Osteocyte (in vitro differentiated cells): Measurements from ENCODE around the gene ALDOB. TPM values are rescaled to one million over a fixed set of nuclear protein-coding genes. Genes with fewer than 3 reads are reported as not detected.

Experiments
- DNase-seq: peaks from one replicate; pipeline ENCODE4 v3.0.0; 2021; ENCODE audit warnings: mixed read lengths; ENCODE audit not compliant: unreplicated experiment; ENCODE audit errors: extremely low spot score
- H3K27ac Mint-ChIP-seq: one replicate; pipeline ENCODE4 v1.8.0; 2021; ENCODE audit warnings: mild to moderate bottlenecking, mixed read lengths; ENCODE audit not compliant: unreplicated experiment
- H3K27me3 Mint-ChIP-seq: one replicate; pipeline ENCODE4 v1.8.0; 2021; ENCODE audit warnings: mixed read lengths; ENCODE audit not compliant: unreplicated experiment
- H3K36me3 Mint-ChIP-seq: one replicate; pipeline ENCODE4 v1.8.0; 2021; ENCODE audit warnings: mixed read lengths; ENCODE audit not compliant: unreplicated experiment
- H3K4me1 Mint-ChIP-seq: one replicate; pipeline ENCODE4 v1.8.0; 2021; ENCODE audit warnings: mixed read lengths; ENCODE audit not compliant: unreplicated experiment
- H3K4me3 Mint-ChIP-seq: one replicate; pipeline ENCODE4 v1.8.0; 2021; ENCODE audit warnings: mild to moderate bottlenecking, moderate library complexity, mixed read lengths; ENCODE audit not compliant: unreplicated experiment
- H3K9me3 Mint-ChIP-seq: one replicate; pipeline ENCODE4 v1.8.0; 2021; ENCODE audit warnings: mixed read lengths; ENCODE audit not compliant: unreplicated experiment
- total RNA-seq: library from RNA; stranded (reverse); gene quantifications from 2 replicates; pipeline ENCODE4 v1.2.1, GENCODE V29; 2021
- TF ChIP-seq, protein P1 (sequence below): fragments of 200-600 bp; sonication (generic); IDR thresholded peaks from 2 replicates; pipeline ENCODE4 v1.5.0; 2021; ENCODE audit warnings: antibody characterized with exemption, mild to moderate bottlenecking, moderate library complexity

The ALDOB gene
- total RNA-seq, 1 donor from 2014 or later, result not detected

- DNase-seq, result no peak
- no peak overlapping the region for H3K27ac Mint-ChIP-seq
- no peaks in the 10 kb centered on the region for H3K27me3 Mint-ChIP-seq
- no peak overlapping the region for H3K4me3 Mint-ChIP-seq
- TF ChIP-seq, protein P1, sequence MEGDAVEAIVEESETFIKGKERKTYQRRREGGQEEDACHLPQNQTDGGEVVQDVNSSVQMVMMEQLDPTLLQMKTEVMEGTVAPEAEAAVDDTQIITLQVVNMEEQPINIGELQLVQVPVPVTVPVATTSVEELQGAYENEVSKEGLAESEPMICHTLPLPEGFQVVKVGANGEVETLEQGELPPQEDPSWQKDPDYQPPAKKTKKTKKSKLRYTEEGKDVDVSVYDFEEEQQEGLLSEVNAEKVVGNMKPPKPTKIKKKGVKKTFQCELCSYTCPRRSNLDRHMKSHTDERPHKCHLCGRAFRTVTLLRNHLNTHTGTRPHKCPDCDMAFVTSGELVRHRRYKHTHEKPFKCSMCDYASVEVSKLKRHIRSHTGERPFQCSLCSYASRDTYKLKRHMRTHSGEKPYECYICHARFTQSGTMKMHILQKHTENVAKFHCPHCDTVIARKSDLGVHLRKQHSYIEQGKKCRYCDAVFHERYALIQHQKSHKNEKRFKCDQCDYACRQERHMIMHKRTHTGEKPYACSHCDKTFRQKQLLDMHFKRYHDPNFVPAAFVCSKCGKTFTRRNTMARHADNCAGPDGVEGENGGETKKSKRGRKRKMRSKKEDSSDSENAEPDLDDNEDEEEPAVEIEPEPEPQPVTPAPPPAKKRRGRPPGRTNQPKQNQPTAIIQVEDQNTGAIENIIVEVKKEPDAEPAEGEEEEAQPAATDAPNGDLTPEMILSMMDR, result no peak
- H3K4me1 Mint-ChIP-seq, result peaks cover 28% of the 10 kb centered on the region
- peaks cover 61% of the 10 kb centered on the region for H3K36me3 Mint-ChIP-seq
- no peaks in the 10 kb centered on the region for H3K9me3 Mint-ChIP-seq
Observed at GRCh38 chr9:101472891-101473290, 37.3 kb upstream of the ALDOB start.

DNA sequence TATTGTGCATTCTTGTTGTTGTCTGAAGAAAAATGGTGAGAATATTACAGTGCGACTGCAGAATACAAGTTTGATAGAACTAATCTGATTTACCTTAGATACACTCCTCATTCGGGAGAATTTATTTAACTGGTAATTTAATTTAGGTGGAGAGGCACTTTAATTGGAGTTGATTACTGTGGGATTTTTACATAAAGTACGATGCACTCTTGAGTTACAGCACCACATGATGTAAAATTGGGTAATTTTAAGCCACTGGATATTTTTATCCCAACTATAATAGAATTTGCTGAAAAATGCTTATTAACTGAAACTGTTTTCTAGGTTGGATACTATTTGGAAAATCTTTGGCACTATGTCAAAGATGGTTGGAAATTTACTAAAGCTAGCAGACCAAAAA is 35.4 kb upstream of the ALDOB start:
- Mint-ChIP-seq H3K4me1 (peaks cover 12% of the 10 kb centered on the region), H3K36me3 (peaks cover 51% of the 10 kb centered on the region), H3K4me3 (no peak overlapping the region), H3K27ac (no peak overlapping the region), H3K9me3 (no peaks in the 10 kb centered on the region), H3K27me3 (no peaks in the 10 kb centered on the region)
- TF ChIP-seq, protein P1, result no peak
- DNase-seq, result no peak

DNA sequence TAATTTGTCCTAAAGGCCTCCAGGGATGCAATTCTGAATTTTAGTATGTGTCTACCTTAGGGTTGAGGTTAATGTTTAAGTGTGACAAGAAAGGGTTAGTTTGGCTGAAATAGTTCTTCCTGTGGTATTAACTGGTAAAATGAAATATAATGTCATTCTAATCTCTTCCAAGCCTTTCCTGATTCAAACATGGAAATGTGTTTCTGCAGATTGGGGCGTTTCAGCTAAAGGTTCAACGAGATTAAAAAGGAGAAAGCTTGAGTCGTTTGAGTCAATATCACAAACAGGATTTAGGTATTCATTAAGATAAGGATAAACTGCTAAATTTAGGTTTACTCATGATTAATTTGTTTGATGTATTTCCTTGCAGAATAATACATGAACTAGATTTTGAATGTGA is 34.4 kb upstream of the ALDOB start:
- H3K27me3 Mint-ChIP-seq, result no peaks in the 10 kb centered on the region
- TF ChIP-seq, protein P1, result no peak
- no peak overlapping the region for H3K27ac Mint-ChIP-seq
- H3K4me3 Mint-ChIP-seq, result no peak overlapping the region
- DNase-seq, result no peak
- peaks cover 43% of the 10 kb centered on the region for H3K36me3 Mint-ChIP-seq
- H3K4me1 Mint-ChIP-seq, result peaks cover 21% of the 10 kb centered on the region
- no peaks in the 10 kb centered on the region for H3K9me3 Mint-ChIP-seq

DNA sequence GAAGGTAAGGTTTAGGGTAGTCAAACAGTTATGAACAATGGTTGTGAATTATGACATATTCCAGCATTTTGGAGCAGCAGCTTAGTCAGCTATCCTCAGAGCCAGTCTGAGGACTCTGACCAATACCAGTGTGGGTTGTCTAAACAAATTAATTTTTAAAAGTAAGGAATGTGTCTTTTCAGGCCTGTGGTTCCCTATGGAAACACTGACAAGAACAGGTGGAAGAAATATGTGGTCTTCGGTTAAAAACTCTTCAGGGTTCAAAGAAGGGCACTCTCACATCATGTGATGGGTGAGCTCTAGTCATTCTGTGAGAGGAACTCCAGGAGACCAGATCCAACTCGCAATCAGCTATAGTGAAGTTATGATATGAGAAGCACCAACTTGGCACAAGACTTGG is 33.5 kb upstream of the ALDOB start:
- no peaks in the 10 kb centered on the region for H3K9me3 Mint-ChIP-seq
- H3K27ac Mint-ChIP-seq, result no peak overlapping the region
- peaks cover 23% of the 10 kb centered on the region for H3K4me1 Mint-ChIP-seq
- peaks cover 33% of the 10 kb centered on the region for H3K36me3 Mint-ChIP-seq
- no peak overlapping the region for H3K4me3 Mint-ChIP-seq
- no peak for DNase-seq
- no peaks in the 10 kb centered on the region for H3K27me3 Mint-ChIP-seq
- TF ChIP-seq, protein P1, result no peak

DNA sequence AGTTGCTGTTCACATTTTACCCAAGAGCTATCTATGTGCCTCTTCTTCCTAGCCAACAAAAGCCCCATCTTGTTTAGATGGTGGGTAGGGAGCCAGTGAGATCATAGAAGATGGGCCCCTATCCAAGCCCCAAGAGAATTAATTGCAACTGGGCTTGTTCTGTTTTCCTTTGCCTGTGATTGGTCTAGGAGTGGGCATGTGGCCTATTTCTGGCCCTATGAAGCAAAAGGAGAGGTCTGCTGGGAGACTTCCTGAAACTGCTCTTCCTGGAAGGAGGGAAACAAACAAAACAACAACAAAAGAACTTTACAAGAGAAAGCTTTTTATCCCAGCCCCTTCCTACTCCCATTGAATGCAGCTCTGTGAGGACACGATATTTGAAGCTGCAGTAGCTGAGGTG is 32.5 kb upstream of the ALDOB start:
- no peaks in the 10 kb centered on the region for H3K27me3 Mint-ChIP-seq
- no peaks in the 10 kb centered on the region for H3K9me3 Mint-ChIP-seq

More for the DNA sequence above, 32.5 kb upstream of the ALDOB start:
- no peak for DNase-seq
- no peak overlapping the region for H3K4me3 Mint-ChIP-seq
- peaks cover 29% of the 10 kb centered on the region for H3K4me1 Mint-ChIP-seq
- H3K27ac Mint-ChIP-seq, result no peak overlapping the region
- H3K36me3 Mint-ChIP-seq, result peaks cover 25% of the 10 kb centered on the region
- TF ChIP-seq, protein P1, result no peak
